ENCODE measurements around the gene COBLL1. TPM values are rescaled to one million over a fixed set of nuclear protein-coding genes. Genes with fewer than 3 reads are reported as not detected.

Gene COBLL1
- total and polyA plus RNA-seq, 2 donors (not counting 1 experiment from before 2014, with no cell fraction given): 10.1 to 11.9 TPM

- no peaks in the 10 kb centered on the region for H4K20me1 ChIP-seq (ENCODE audit: control insufficient read depth, extremely low read depth, insufficient read depth, low read length)
- no peak overlapping the region for H3K4me3 ChIP-seq (replicated peaks in 1 of 4; ENCODE audit: control extremely low read depth in 1 of 4, insufficient read depth in 1 of 4, low read depth in 3 of 4, low read length in 4 of 4)
- no peaks in the 10 kb centered on the region for H3K79me2 ChIP-seq (ENCODE audit: control insufficient read depth, insufficient read depth, low read length)
- H3K4me1 ChIP-seq (ENCODE audit: control insufficient read depth, extremely low read depth, insufficient read depth, low read length): no peaks in the 10 kb centered on the region
- TF ChIP-seq CTCF (conservative IDR thresholded peaks at IDR 0.05 in 1 of 2, IDR thresholded peaks at IDR 0.05 in 1 of 2; ENCODE audit: low read depth in 1 of 2, low read length in 2 of 2): no peak
- no peak for TF ChIP-seq EZH2 (IDR thresholded peaks at IDR 0.05; ENCODE audit: low read length, missing control alignments)
- no peaks in the 10 kb centered on the region for H3K27me3 ChIP-seq (ENCODE audit: control insufficient read depth, insufficient read depth, low read length)
- H3K4me2 ChIP-seq (ENCODE audit: extremely low read depth, insufficient read depth, low read length): no peak overlapping the region
- no peaks in the 10 kb centered on the region for H3K9me3 ChIP-seq (ENCODE audit: control insufficient read depth, insufficient read depth, low read depth, low read length)
- no peak overlapping the region for H3K9ac ChIP-seq (ENCODE audit: insufficient read depth, low read length)
- peak in 1 of 2 donors; percentile 18 for DNase-seq (ENCODE audit: low read depth in 2 of 2)
- no peaks in the 10 kb centered on the region for H3K36me3 ChIP-seq (ENCODE audit: control insufficient read depth, insufficient read depth, low read length)
- no peak overlapping the region for H2AFZ ChIP-seq (ENCODE audit: low read length)
- no peak overlapping the region for H3K27ac ChIP-seq (ENCODE audit: insufficient read depth, low read length)
Observed at GRCh38 chr2:164815071-164815793, 26.4 kb downstream of the COBLL1 start.

GRCh38 chr2:164813535-164813934 is 28.1 kb downstream of the COBLL1 start:
- Histone ChIP-seq H3K4me3 (replicated peaks in 1 of 4; ENCODE audit: control extremely low read depth in 1 of 4, insufficient read depth in 1 of 4, low read depth in 3 of 4, low read length in 4 of 4) (no peak overlapping the region), H3K27me3 (ENCODE audit: control insufficient read depth, insufficient read depth, low read length) (no peaks in the 10 kb centered on the region), H2AFZ (ENCODE audit: low read length) (no peak overlapping the region), H3K9me3 (ENCODE audit: control insufficient read depth, insufficient read depth, low read depth, low read length) (no peaks in the 10 kb centered on the region), H3K4me2 (ENCODE audit: extremely low read depth, insufficient read depth, low read length) (no peak overlapping the region), H4K20me1 (ENCODE audit: control insufficient read depth, extremely low read depth, insufficient read depth, low read length) (no peaks in the 10 kb centered on the region), H3K36me3 (ENCODE audit: control insufficient read depth, insufficient read depth, low read length) (no peaks in the 10 kb centered on the region), H3K4me1 (ENCODE audit: control insufficient read depth, extremely low read depth, insufficient read depth, low read length) (no peaks in the 10 kb centered on the region), H3K9ac (ENCODE audit: insufficient read depth, low read length) (no peak overlapping the region), H3K79me2 (ENCODE audit: control insufficient read depth, insufficient read depth, low read length) (no peaks in the 10 kb centered on the region), H3K27ac (ENCODE audit: insufficient read depth, low read length) (no peak overlapping the region)
- DNase-seq (ENCODE audit: low read depth in 2 of 2): no peak
- no peak for TF ChIP-seq CTCF (conservative IDR thresholded peaks at IDR 0.05 in 1 of 2, IDR thresholded peaks at IDR 0.05 in 1 of 2; ENCODE audit: low read depth in 1 of 2, low read length in 2 of 2)
- no peak for TF ChIP-seq EZH2 (IDR thresholded peaks at IDR 0.05; ENCODE audit: low read length, missing control alignments)

DNA sequence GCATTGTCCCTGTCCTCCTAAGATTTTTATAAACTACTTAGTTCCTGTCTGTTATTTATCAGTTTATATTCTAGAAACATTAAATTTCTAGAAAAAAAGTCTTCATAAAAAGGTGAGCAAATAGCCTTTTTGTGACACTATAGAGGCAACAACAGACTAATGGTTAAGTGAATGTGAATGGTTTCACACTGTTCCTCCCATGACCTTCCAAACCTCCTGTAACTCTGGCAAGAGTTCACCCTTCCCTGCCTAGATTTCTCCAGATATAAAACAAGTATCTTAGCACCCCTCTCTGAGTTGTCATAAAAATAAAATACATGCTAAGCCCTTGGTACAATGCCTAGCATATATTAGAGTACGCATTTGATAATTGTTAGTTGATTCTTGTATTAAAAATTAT is 29.2 kb downstream of the COBLL1 start:
- DNase-seq (ENCODE audit: low read depth in 2 of 2): no peak
- Histone ChIP-seq H4K20me1 (ENCODE audit: control insufficient read depth, extremely low read depth, insufficient read depth, low read length) (no peaks in the 10 kb centered on the region), H3K9me3 (ENCODE audit: control insufficient read depth, insufficient read depth, low read depth, low read length) (no peaks in the 10 kb centered on the region), H3K27ac (ENCODE audit: insufficient read depth, low read length) (no peak overlapping the region), H3K27me3 (ENCODE audit: control insufficient read depth, insufficient read depth, low read length) (no peaks in the 10 kb centered on the region), H3K36me3 (ENCODE audit: control insufficient read depth, insufficient read depth, low read length) (no peaks in the 10 kb centered on the region), H3K79me2 (ENCODE audit: control insufficient read depth, insufficient read depth, low read length) (no peaks in the 10 kb centered on the region), H3K9ac (ENCODE audit: insufficient read depth, low read length) (no peak overlapping the region), H3K4me1 (ENCODE audit: control insufficient read depth, extremely low read depth, insufficient read depth, low read length) (no peaks in the 10 kb centered on the region), H3K4me2 (ENCODE audit: extremely low read depth, insufficient read depth, low read length) (no peak overlapping the region), H2AFZ (ENCODE audit: low read length) (no peak overlapping the region), H3K4me3 (replicated peaks in 1 of 4; ENCODE audit: control extremely low read depth in 1 of 4, insufficient read depth in 1 of 4, low read depth in 3 of 4, low read length in 4 of 4) (no peak overlapping the region)
- no peak for TF ChIP-seq EZH2 (IDR thresholded peaks at IDR 0.05; ENCODE audit: low read length, missing control alignments)
- TF ChIP-seq CTCF (conservative IDR thresholded peaks at IDR 0.05 in 1 of 2, IDR thresholded peaks at IDR 0.05 in 1 of 2; ENCODE audit: low read depth in 1 of 2, low read length in 2 of 2): no peak

All from fibroblast of lung (primary cell).